NCI-H82 (cell line): ENCODE data around the gene STON1.
"Not testable (repeated sequence)": the region's sequence is repeated elsewhere in the genome, so short reads cannot be mapped to it uniquely, and the experiment has no call there.

Experiments used
- DNase-seq: peaks from one replicate; lab custom pipeline; 2025; lab: John Stamatoyannopoulos, UW

STON1 gene

GRCh38 chr2:48620604-48621003 is 90.7 kb downstream of the STON1 start:
- no peak for DNase-seq

DNA sequence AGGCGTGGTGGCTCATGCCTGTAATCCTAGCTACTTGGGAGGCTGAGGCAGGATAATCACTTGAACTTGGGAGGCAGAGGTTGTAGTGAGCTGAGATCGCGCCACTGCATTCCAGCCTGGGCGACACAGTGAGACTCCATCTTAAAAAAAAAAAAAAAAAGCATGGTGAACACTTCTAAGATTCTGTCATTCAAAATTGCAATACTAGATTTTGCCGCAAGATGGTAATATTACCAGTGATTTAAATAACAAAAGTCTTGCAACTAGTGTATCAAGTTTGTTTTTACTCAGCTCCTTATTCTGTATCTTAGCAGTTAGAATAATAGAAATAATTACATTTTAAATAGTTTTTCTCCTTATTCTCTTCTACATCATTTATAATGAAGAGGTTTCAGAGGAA is 92.7 kb downstream of the STON1 start:
- not testable (repeated sequence) for DNase-seq

- DNase-seq, result no peak
These were observed 94.7 kb downstream of the STON1 start for GRCh38 chr2:48624696-48625095.

DNA sequence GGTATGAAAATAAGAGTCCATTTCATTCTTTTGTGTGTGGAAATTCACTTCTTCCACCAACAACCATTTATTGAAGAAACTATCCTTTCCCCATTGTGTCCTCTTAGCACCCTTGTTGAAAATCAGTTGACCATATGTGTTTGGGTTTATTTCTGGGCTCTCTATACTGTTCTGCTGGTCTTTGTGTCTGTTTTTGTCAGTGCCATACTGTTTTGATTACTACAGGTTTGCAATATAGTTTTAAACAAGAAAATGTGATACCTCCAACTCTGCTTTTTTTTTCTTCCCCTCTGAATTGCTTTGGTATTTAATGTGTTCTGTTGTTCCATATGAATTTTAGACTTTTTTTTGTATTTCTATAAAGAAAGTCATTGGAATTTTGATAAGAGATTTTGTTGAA is 96.1 kb downstream of the STON1 start:
- no peak for DNase-seq

GRCh38 chr2:48633143-48633542 is 103.2 kb downstream of the STON1 start:
- DNase-seq, result peak; percentile 26

DNA sequence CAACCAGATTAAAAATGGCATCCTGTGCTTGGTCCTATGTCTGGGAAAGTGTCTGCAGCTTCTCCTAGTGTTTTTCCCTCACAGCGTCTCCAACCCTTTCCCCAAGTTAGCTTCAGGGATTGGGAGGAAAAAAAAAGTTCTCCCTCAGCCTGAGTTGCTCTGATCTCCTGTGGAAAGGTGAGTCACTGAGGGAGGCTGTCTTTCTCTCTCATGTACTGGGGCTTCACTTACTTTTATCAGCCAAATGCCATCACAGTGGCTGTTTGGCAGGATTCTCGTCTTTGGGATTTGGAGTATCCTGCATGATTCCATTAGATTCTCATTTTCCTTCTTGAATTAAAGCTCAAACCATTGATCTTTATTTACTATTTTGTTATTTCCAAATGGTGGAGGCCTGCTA is 105.8 kb downstream of the STON1 start:
- no peak for DNase-seq

GRCh38 chr2:48638261-48638660 is 108.3 kb downstream of the STON1 start:
- DNase-seq, result no peak
